DND-41 (cell line): ENCODE results near the gene FUOM.

ENCODE experiments used
- ATAC-seq: fragments of 200-7000 bp; cut with Tn5 transposase; 3 replicates; pipeline ENCODE4 v1.9.1; 2021; ENCODE audit warnings: low read depth; ENCODE audit not compliant: insufficient read depth
- DNase-seq: peaks from one replicate; pipeline ENCODE4 v3.0.0-alpha.2; 2020
- H2AFZ ChIP-seq: 2 replicates; pipeline ENCODE4 v1.6.0; 2012; ENCODE audit warnings: low read depth, low read length
- H3K27ac ChIP-seq: 2 replicates; pipeline ENCODE4 v1.5.1; 2012; ENCODE audit warnings: low read length, inconsistent platforms
- H3K27me3 ChIP-seq: fragments of 200-600 bp; sonication (generic); 2 replicates; pipeline ENCODE4 v1.6.0; 2012; ENCODE audit warnings: low read length, mild to moderate bottlenecking, inconsistent platforms; ENCODE audit not compliant: insufficient read depth, poor library complexity
- H3K36me3 ChIP-seq: 2 replicates; pipeline ENCODE4 v1.5.1; 2012; ENCODE audit warnings: low read length, inconsistent platforms; ENCODE audit not compliant: insufficient read depth
- H3K4me1 ChIP-seq: 2 replicates; pipeline ENCODE4 v1.5.1; 2012; ENCODE audit warnings: mild to moderate bottlenecking, low read length; ENCODE audit not compliant: insufficient read depth
- H3K4me2 ChIP-seq: 2 replicates; pipeline ENCODE4 v1.6.0; 2012; ENCODE audit warnings: mild to moderate bottlenecking, moderate library complexity, low read length, inconsistent platforms; ENCODE audit not compliant: insufficient read depth
- H3K4me3 ChIP-seq, 2 experiments: fragments of 200-600 bp in 1 of 2; shearing (Covaris generic) in 1 of 2; 2 replicates each; pipeline ENCODE4 v1.5.1; 2012 to 2016; ENCODE audit warnings: inconsistent platforms in 2 of 2, low read length in 2 of 2, mild to moderate bottlenecking in 2 of 2, low read depth in 1 of 2, moderate library complexity in 1 of 2
- H3K79me2 ChIP-seq: 2 replicates; pipeline ENCODE4 v1.6.0; 2012; ENCODE audit warnings: low read length, inconsistent platforms; ENCODE audit not compliant: insufficient read depth
- H3K9ac ChIP-seq: 2 replicates; pipeline ENCODE4 v1.6.0; 2012; ENCODE audit warnings: low read depth, mild to moderate bottlenecking, inconsistent platforms, low read length, moderate library complexity
- H3K9me3 ChIP-seq: 2 replicates; pipeline ENCODE4 v1.5.1; 2012; ENCODE audit warnings: low read length, moderate library complexity, mild to moderate bottlenecking, inconsistent platforms; ENCODE audit not compliant: insufficient read depth, severe bottlenecking
- H4K20me1 ChIP-seq: 2 replicates; pipeline ENCODE4 v1.6.0; 2012; ENCODE audit warnings: low read length; ENCODE audit not compliant: insufficient read depth
- EZH2 ChIP-seq: IDR thresholded peaks from 3 replicates; pipeline ENCODE4 v1.6.1; 2012; ENCODE audit warnings: borderline replicate concordance, low read depth, mild to moderate bottlenecking, moderate library complexity, low read length, inconsistent platforms; ENCODE audit not compliant: severe bottlenecking
- TF ChIP-seq, protein P1 (sequence below): IDR thresholded peaks from 2 replicates; pipeline ENCODE4 v1.5.1; 2012; ENCODE audit warnings: borderline replicate concordance, low read length, moderate library complexity, mild to moderate bottlenecking; ENCODE audit not compliant: poor library complexity, severe bottlenecking; ENCODE audit errors: extremely low read depth

The FUOM gene

DNA sequence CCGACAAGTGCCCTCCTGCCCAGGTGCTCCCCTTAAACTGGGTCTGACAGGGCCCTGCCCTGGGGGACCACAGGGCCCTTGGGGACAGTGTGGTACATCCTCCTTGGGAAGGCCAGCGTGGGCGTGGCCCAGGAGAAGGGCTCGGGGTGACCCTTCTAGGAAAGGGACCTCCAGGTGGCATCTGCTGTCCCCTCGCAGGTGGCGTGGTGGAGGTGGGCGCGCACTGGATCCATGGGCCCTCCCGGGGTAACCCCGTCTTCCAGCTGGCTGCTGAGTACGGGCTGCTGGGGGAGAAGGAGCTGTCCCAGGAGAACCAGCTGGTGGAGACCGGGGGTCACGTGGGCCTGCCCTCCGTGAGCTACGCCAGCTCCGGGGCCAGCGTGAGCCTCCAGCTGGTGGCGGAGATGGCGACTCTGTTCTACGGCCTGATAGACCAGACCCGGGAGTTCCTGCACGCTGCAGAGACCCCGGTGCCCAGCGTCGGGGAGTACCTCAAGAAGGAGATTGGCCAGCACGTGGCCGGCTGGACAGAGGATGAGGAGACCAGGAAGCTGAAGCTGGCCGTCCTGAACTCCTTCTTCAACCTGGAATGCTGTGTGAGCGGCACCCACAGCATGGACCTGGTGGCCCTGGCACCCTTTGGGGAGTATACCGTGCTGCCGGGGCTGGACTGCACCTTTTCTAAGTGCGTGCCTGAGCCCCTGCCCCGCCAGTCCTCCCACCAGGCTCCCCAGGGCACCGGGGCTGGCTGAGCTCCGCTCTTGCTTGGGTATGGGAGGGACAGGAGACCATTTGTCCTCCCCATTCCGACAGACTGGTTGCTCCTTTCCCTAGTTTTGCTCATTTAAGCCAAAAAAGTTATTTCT is 22.2 kb upstream of the FUOM start:
- Histone ChIP-seq H3K4me3 (no peak overlapping the region), H3K79me2 (no peaks in the 10 kb centered on the region), H3K9ac (no peak overlapping the region), H2AFZ (no peak overlapping the region), H3K4me1 (peaks cover 16% of the 10 kb centered on the region), H3K27ac (no peak overlapping the region), H3K9me3 (no peaks in the 10 kb centered on the region), H3K36me3 (no peaks in the 10 kb centered on the region), H3K4me2 (no peak overlapping the region), H4K20me1 (no peaks in the 10 kb centered on the region), H3K27me3 (no peaks in the 10 kb centered on the region)
- DNase-seq (no peak), ATAC-seq (no peak)
- TF ChIP-seq, protein P1, sequence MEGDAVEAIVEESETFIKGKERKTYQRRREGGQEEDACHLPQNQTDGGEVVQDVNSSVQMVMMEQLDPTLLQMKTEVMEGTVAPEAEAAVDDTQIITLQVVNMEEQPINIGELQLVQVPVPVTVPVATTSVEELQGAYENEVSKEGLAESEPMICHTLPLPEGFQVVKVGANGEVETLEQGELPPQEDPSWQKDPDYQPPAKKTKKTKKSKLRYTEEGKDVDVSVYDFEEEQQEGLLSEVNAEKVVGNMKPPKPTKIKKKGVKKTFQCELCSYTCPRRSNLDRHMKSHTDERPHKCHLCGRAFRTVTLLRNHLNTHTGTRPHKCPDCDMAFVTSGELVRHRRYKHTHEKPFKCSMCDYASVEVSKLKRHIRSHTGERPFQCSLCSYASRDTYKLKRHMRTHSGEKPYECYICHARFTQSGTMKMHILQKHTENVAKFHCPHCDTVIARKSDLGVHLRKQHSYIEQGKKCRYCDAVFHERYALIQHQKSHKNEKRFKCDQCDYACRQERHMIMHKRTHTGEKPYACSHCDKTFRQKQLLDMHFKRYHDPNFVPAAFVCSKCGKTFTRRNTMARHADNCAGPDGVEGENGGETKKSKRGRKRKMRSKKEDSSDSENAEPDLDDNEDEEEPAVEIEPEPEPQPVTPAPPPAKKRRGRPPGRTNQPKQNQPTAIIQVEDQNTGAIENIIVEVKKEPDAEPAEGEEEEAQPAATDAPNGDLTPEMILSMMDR: no peak
- no peak for TF ChIP-seq EZH2

DNA sequence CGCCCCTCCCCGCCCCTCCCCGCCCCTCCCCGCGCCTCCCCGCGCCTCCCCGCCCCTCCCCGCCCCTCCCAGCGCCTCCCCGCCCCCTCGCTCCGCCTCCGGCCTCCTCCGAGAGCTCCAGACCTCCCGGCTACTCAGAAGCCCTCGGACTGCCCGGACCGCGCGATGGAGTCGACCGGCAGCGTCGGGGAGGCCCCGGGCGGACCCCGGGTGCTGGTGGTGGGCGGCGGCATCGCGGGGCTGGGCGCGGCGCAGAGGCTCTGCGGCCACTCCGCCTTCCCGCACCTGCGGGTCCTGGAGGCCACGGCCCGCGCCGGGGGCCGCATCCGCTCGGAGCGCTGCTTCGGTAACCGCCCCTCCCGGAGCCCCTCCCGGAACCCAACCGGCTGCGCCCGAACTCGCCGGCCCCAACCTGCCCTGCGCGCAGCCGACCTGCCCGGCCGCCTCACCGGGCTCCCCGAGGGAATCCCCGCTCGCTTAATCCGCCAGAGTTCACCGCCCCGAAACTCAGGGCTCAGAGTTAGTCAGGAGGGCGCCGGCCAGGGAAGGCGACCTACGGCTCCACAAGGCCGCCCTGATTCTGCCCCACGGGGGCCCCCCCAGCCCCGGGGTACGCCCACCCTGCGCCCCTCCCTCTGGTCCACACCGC is 21.5 kb upstream of the FUOM start, which contains the start of gene PAOX:
PAOX (plus strand) TSS at position 111 of the 649 bp plus-strand sequence; CDS start at position 166, 55 bp downstream.
- Histone ChIP-seq H3K9me3 (no peaks in the 10 kb centered on the region), H2AFZ (peak within 1 kb of the TSS; percentile 76), H3K79me2 (no peaks in the 10 kb centered on the region), H3K4me3 (peak within 1 kb of the TSS; percentile 13 to 59; a peak in 3 of 4 replicates), H3K27ac (no peak within 1 kb of the TSS; the same call in 1 of the 2 replicates), H3K27me3 (no peaks in the 10 kb centered on the region), H3K4me2 (peak within 1 kb of the TSS; percentile 81), H3K36me3 (no peaks in the 10 kb centered on the region), H3K9ac (peak within 1 kb of the TSS; percentile 57), H4K20me1 (no peaks in the 10 kb centered on the region), H3K4me1 (peaks cover 17% of the 10 kb centered on the region)
- no peak for ATAC-seq
- TF ChIP-seq, protein P1: no peak
- TF ChIP-seq EZH2: no peak
- DNase-seq: no peak

DNA sequence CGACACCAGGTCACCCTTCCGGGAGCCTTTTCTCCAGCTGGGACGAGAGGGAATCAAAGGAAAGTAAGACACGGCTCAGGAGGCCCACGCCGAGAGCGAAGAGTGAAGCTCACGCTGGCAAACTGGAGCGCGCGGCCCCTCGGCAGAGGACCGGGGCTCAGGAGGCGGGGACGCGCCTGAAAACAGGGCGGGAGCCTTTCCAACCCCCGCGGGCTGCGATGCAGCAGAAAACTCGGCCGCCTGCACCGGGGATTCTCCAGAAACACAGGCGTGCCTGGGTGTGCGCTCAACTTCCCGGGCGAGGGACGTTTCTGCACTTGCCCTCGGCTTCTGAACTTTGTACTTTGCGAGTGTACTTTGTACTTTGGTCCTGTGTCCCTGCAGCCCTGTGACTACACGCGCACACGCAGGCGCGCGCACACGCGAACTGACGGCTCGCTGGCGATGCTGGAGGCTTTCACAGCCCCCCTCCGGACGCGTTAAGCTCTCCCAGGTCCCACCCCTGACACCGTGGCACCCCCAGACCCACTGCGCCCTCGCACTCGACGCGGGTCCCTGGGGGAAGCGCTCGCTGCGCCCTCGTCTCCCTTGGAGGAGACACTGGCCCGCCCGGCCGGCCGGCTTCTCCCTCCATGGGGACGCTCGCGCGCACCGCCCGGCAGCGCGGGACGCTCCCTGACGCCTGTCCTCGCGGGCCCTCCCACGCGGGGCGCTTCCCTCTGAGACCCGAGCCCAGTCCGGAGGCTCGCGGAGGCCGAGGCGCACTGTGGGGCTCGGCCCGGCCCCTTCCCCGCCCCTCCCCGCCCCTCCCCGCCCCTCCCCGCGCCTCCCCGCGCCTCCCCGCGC is 20.7 kb upstream of the FUOM start:
- ATAC-seq (peak; percentile 64), DNase-seq (peak; percentile 64)
- H2AFZ ChIP-seq: peak overlapping the region; percentile 76
- H4K20me1 ChIP-seq: no peaks in the 10 kb centered on the region
- H3K4me3 ChIP-seq: peak overlapping the region; percentile 13 to 59; a peak in 3 of 4 replicates
- H3K4me1 ChIP-seq: peaks cover 24% of the 10 kb centered on the region
- TF ChIP-seq, protein P1: no peak
- no peak for TF ChIP-seq EZH2
- no peaks in the 10 kb centered on the region for H3K27me3 ChIP-seq
- H3K79me2 ChIP-seq: no peaks in the 10 kb centered on the region
- H3K36me3 ChIP-seq: no peaks in the 10 kb centered on the region
- peak overlapping the region; percentile 81 for H3K4me2 ChIP-seq
- no peak overlapping the region; the same call in 1 of the 2 replicates for H3K27ac ChIP-seq
- no peaks in the 10 kb centered on the region for H3K9me3 ChIP-seq
- H3K9ac ChIP-seq: peak overlapping the region; percentile 57
